GM23338 (cell line): Measurements from ENCODE around the gene ZIC2. TPM values are rescaled to one million over a fixed set of nuclear protein-coding genes. Genes with fewer than 3 reads are reported as not detected.

ENCODE experiments used
- ATAC-seq: fragments of 200-7000 bp; cut with Tn5 transposase; 3 replicates; pipeline ENCODE4 v1.9.1; 2020
- DNase-seq: peaks from one replicate; pipeline ENCODE4 v3.0.0-alpha.2; 2015; ENCODE audit warnings: low spot score
- H2AFZ ChIP-seq: fragments of 200-600 bp; sonication (generic); 2 replicates; pipeline ENCODE4 v1.8.0; 2016; ENCODE audit warnings: antibody characterized with exemption, mild to moderate bottlenecking, moderate library complexity
- H3F3A ChIP-seq: fragments of 200-600 bp; sonication (generic); replicated peaks from 2 replicates; pipeline ENCODE4 v1.8.0; 2017; ENCODE audit warnings: antibody characterized with exemption, mixed run types, low read depth
- H3K27ac ChIP-seq: fragments of 200-600 bp; sonication (generic); 2 replicates; pipeline ENCODE4 v1.6.1; 2016; ENCODE audit warnings: low read depth
- H3K27me3 ChIP-seq: fragments of 200-600 bp; sonication (generic); 2 replicates; pipeline ENCODE4 v1.8.0; 2016; ENCODE audit warnings: mild to moderate bottlenecking, mixed run types, moderate library complexity; ENCODE audit not compliant: insufficient read depth
- H3K36me3 ChIP-seq: fragments of 200-600 bp; sonication (generic); 2 replicates; pipeline ENCODE4 v1.8.0; 2016; ENCODE audit warnings: mild to moderate bottlenecking; ENCODE audit not compliant: insufficient read depth
- H3K4me1 ChIP-seq: fragments of 200-600 bp; sonication (generic); 2 replicates; pipeline ENCODE4 v1.8.0; 2016; ENCODE audit warnings: mild to moderate bottlenecking, moderate library complexity; ENCODE audit not compliant: insufficient read depth
- H3K4me2 ChIP-seq: fragments of 200-600 bp; sonication (generic); 2 replicates; pipeline ENCODE4 v1.7.1; 2017; ENCODE audit warnings: mixed run types
- H3K4me3 ChIP-seq: fragments of 200-600 bp; sonication (generic); 2 replicates; pipeline ENCODE4 v1.6.1; 2016; ENCODE audit warnings: mixed run types
- H3K79me2 ChIP-seq: fragments of 200-600 bp; sonication (generic); replicated peaks from 2 replicates; pipeline ENCODE4 v1.8.0; 2017; ENCODE audit warnings: mild to moderate bottlenecking; ENCODE audit not compliant: insufficient read depth
- H3K9me2 ChIP-seq: fragments of 200-600 bp; sonication (generic); 2 replicates; pipeline ENCODE4 v1.8.0; 2017; ENCODE audit not compliant: insufficient read depth
- H4K20me1 ChIP-seq: fragments of 200-600 bp; sonication (generic); replicated peaks from 2 replicates; pipeline ENCODE4 v1.8.0; 2017; ENCODE audit warnings: mild to moderate bottlenecking; ENCODE audit not compliant: insufficient read depth
- H3K27ac Mint-ChIP-seq: 2 replicates; pipeline ENCODE4 v1.8.0; 2020; ENCODE audit warnings: inconsistent platforms, mild to moderate bottlenecking, moderate library complexity, mixed read lengths
- H3K27me3 Mint-ChIP-seq: 3 replicates; pipeline ENCODE4 v1.8.0; 2022; ENCODE audit warnings: low read depth, mild to moderate bottlenecking, moderate library complexity, mixed read lengths, inconsistent platforms; ENCODE audit not compliant: insufficient read depth, poor library complexity
- H3K36me3 Mint-ChIP-seq: 3 replicates; pipeline ENCODE4 v1.8.0; 2021; ENCODE audit warnings: low read depth, mild to moderate bottlenecking, inconsistent platforms, moderate library complexity, mixed read lengths
- H3K4me1 Mint-ChIP-seq: 3 replicates; pipeline ENCODE4 v1.8.0; 2020; ENCODE audit warnings: mild to moderate bottlenecking, inconsistent platforms, mixed read lengths
- H3K4me3 Mint-ChIP-seq: 3 replicates; pipeline ENCODE4 v1.8.0; 2021; ENCODE audit warnings: moderate library complexity, mild to moderate bottlenecking, inconsistent platforms, mixed read lengths
- H3K9me3 Mint-ChIP-seq: 3 replicates; pipeline ENCODE4 v1.8.0; 2020; ENCODE audit warnings: moderate library complexity, mild to moderate bottlenecking, inconsistent platforms, mixed read lengths
- ETS1 ChIP-seq: IDR thresholded peaks from 2 replicates; pipeline ENCODE4 v1.6.1; 2016; ENCODE audit warnings: antibody characterized with exemption
- EZH2 ChIP-seq: fragments of 200-600 bp; sonication (generic); IDR thresholded peaks from one replicate; pipeline ENCODE4 v1.8.0; 2017; ENCODE audit warnings: antibody characterized with exemption, mild to moderate bottlenecking, low read depth; ENCODE audit not compliant: unreplicated experiment
- EZH2phosphoT487 ChIP-seq: fragments of 200-600 bp; sonication (generic); IDR thresholded peaks from one replicate; pipeline ENCODE4 v1.8.1; 2018; ENCODE audit warnings: antibody characterized with exemption; ENCODE audit not compliant: unreplicated experiment
- JUNB ChIP-seq: IDR thresholded peaks from one replicate; pipeline ENCODE4 v1.6.1; 2016; ENCODE audit warnings: antibody characterized with exemption; ENCODE audit not compliant: unreplicated experiment
- NANOG ChIP-seq: IDR thresholded peaks from 2 replicates; pipeline ENCODE4 v1.6.1; 2016; ENCODE audit warnings: antibody characterized with exemption, borderline replicate concordance
- STAT1 ChIP-seq: IDR thresholded peaks from one replicate; pipeline ENCODE4 v1.6.1; 2016; ENCODE audit warnings: antibody characterized with exemption; ENCODE audit not compliant: unreplicated experiment
- ZNF114 ChIP-seq: fragments of 250-450 bp; sonication (Bioruptor Pico); IDR thresholded peaks from 2 replicates; pipeline ENCODE4 v1.5.0; 2020; ENCODE audit warnings: mild to moderate bottlenecking, moderate library complexity
- ZNF331 ChIP-seq: fragments of 250-450 bp; sonication (Bioruptor Pico); IDR thresholded peaks from 2 replicates; pipeline ENCODE4 v1.5.0; 2020; ENCODE audit warnings: low read depth, mild to moderate bottlenecking, moderate library complexity
- polyA plus RNA-seq: library from polyadenylated mRNA; unstranded; fragments of >200 nt; fragmentation: Nextera tagmentation; extraction: Ambion mirVana; gene quantifications from 2 replicates; pipeline ENCODE4 v1.2.1, GENCODE V29; 2016
- total RNA-seq: library from RNA; depleted of rRNA; stranded (reverse); fragments of >200 nt; shearing (Covaris generic); gene quantifications from 2 replicates; pipeline ENCODE4 v1.2.3, GENCODE V29; 2014

The ZIC2 gene
- total and polyA plus RNA-seq, 2 experiments from 2014 or later: 63.2 to 87.9 TPM

- DNase-seq (no peak), ATAC-seq (no peak)
- peaks cover 4% of the 10 kb centered on the region; the same call in 2 of the 3 replicates for H3K9me3 Mint-ChIP-seq
- Histone ChIP-seq H3K27ac (no peak overlapping the region), H3K36me3 (peaks cover 14% of the 10 kb centered on the region), H3K4me1 (peaks cover 48% of the 10 kb centered on the region), H3K4me3 (peak overlapping the region; percentile 91), H3K4me2 (peak overlapping the region; percentile 85), H3K9me2 (no peaks in the 10 kb centered on the region), H2AFZ (no peak overlapping the region), H4K20me1 (peaks cover 29% of the 10 kb centered on the region), H3F3A (no peaks in the 10 kb centered on the region; the same call in 1 of the 2 replicates), H3K79me2 (peaks cover 47% of the 10 kb centered on the region), H3K27me3 (peaks cover 49% of the 10 kb centered on the region)
- peak overlapping the region; percentile 100 for H3K4me3 Mint-ChIP-seq
- H3K27me3 Mint-ChIP-seq: peaks cover 42% of the 10 kb centered on the region
- H3K27ac Mint-ChIP-seq: peak overlapping the region; percentile 98
- TF ChIP-seq NANOG (no peak), EZH2phosphoT487 (no peak), ZNF331 (CRISPR knock-in tag) (no peak)
- H3K4me1 Mint-ChIP-seq: peaks cover 46% of the 10 kb centered on the region
- H3K36me3 Mint-ChIP-seq: peaks cover 50% of the 10 kb centered on the region
Observed at GRCh38 chr13:99969453-99969918, 12.1 kb upstream of the ZIC2 start.

GRCh38 chr13:99969919-99970650 lies 11.5 kb upstream of the ZIC2 start:
- H3K27me3 Mint-ChIP-seq: peaks cover 43% of the 10 kb centered on the region

More at GRCh38 chr13:99969919-99970650, 11.5 kb upstream of the ZIC2 start:
- Mint-ChIP-seq H3K9me3 (peaks cover 4% of the 10 kb centered on the region; the same call in 2 of the 3 replicates), H3K36me3 (peaks cover 44% of the 10 kb centered on the region), H3K4me1 (peaks cover 48% of the 10 kb centered on the region), H3K27ac (peak overlapping the region; percentile 96), H3K4me3 (peak overlapping the region; percentile 100)
- H3K36me3 ChIP-seq: peaks cover 11% of the 10 kb centered on the region
- ATAC-seq (peak; percentile 2), DNase-seq (peak; percentile 84)
- peak overlapping the region; percentile 91 for H3K4me3 ChIP-seq
- no peak overlapping the region for H3K27ac ChIP-seq
- peaks cover 47% of the 10 kb centered on the region for H3K27me3 ChIP-seq
- no peak overlapping the region for H2AFZ ChIP-seq
- H4K20me1 ChIP-seq: peaks cover 27% of the 10 kb centered on the region
- H3F3A ChIP-seq: peaks cover 2% of the 10 kb centered on the region; the same call in 1 of the 2 replicates
- peaks cover 47% of the 10 kb centered on the region for H3K79me2 ChIP-seq
- H3K9me2 ChIP-seq: no peaks in the 10 kb centered on the region
- H3K4me2 ChIP-seq: peak overlapping the region; percentile 85
- peak; percentile 49 for TF ChIP-seq EZH2
- no peak for TF ChIP-seq ZNF114 (CRISPR knock-in tag)
- TF ChIP-seq ETS1: no peak
- TF ChIP-seq JUNB: no peak
- no peak for TF ChIP-seq STAT1
- peaks cover 46% of the 10 kb centered on the region for H3K4me1 ChIP-seq
